H9 (cell line): ENCODE results near the gene SWAP70. TPM values are rescaled to one million over a fixed set of nuclear protein-coding genes. Genes with fewer than 3 reads are reported as not detected.
"Not testable (repeated sequence)": the region's sequence is repeated elsewhere in the genome, so short reads cannot be mapped to it uniquely, and the experiment has no call there.

Source experiments
- DNase-seq: peaks from one replicate; pipeline ENCODE4 v3.0.0-alpha.2; 2017
- H2AFZ ChIP-seq: one replicate; pipeline ENCODE4 v1.6.1; 2013; ENCODE audit warnings: mild to moderate bottlenecking, low read length, control low read depth, moderate library complexity
- H2AK5ac ChIP-seq: 2 replicates; pipeline ENCODE4 v1.6.1; 2013; ENCODE audit warnings: low read length, control low read depth, mixed read lengths; ENCODE audit not compliant: insufficient read length
- H2BK120ac ChIP-seq: one replicate; pipeline ENCODE4 v1.6.1; 2013; ENCODE audit warnings: low read depth, mild to moderate bottlenecking, low read length, control low read depth, inconsistent platforms; ENCODE audit not compliant: poor library complexity, severe bottlenecking
- H2BK12ac ChIP-seq: 2 replicates; pipeline ENCODE4 v1.6.1; 2013; ENCODE audit warnings: low read length, control low read depth, mixed read lengths, low read depth; ENCODE audit not compliant: insufficient read length
- H2BK15ac ChIP-seq: 2 replicates; pipeline ENCODE4 v1.6.1; 2013; ENCODE audit warnings: low read depth, low read length, control low read depth
- H2BK20ac ChIP-seq: one replicate; pipeline ENCODE4 v1.6.1; 2013; ENCODE audit warnings: low read depth, mild to moderate bottlenecking, low read length, control low read depth, inconsistent platforms; ENCODE audit not compliant: poor library complexity, severe bottlenecking
- H2BK5ac ChIP-seq: 2 replicates; pipeline ENCODE4 v1.6.1; 2013; ENCODE audit warnings: low read length, control low read depth, mixed read lengths; ENCODE audit not compliant: insufficient read length
- H3K14ac ChIP-seq: 2 replicates; pipeline ENCODE4 v1.6.1; 2013; ENCODE audit warnings: low read length, control low read depth; ENCODE audit not compliant: insufficient read depth
- H3K18ac ChIP-seq: 2 replicates; pipeline ENCODE4 v1.6.1; 2013; ENCODE audit warnings: low read depth, mild to moderate bottlenecking, mixed read lengths, low read length, control low read depth; ENCODE audit not compliant: insufficient read length
- H3K23ac ChIP-seq: 2 replicates; pipeline ENCODE4 v1.6.1; 2013; ENCODE audit warnings: low read length, control low read depth, mixed read lengths, low read depth; ENCODE audit not compliant: insufficient read length
- H3K23me2 ChIP-seq: 2 replicates; pipeline ENCODE4 v1.6.1; 2013; ENCODE audit warnings: low read depth, mild to moderate bottlenecking, mixed read lengths, low read length, control low read depth; ENCODE audit not compliant: insufficient read length, poor library complexity, severe bottlenecking
- H3K27ac ChIP-seq: 2 replicates; pipeline ENCODE4 v1.5.1; 2013; ENCODE audit warnings: low read length, control low read depth, mixed read lengths, low read depth; ENCODE audit not compliant: insufficient read length
- H3K27me3 ChIP-seq: 2 replicates; pipeline ENCODE4 v1.6.1; 2013; ENCODE audit warnings: low read length, control low read depth, inconsistent platforms; ENCODE audit not compliant: insufficient read depth
- H3K4ac ChIP-seq: 2 replicates; pipeline ENCODE4 v1.6.1; 2013; ENCODE audit warnings: low read depth, mild to moderate bottlenecking, control low read depth, inconsistent platforms, low read length, moderate library complexity
- H3K4me1 ChIP-seq: 2 replicates; pipeline ENCODE4 v1.6.1; 2013; ENCODE audit warnings: low read length, control low read depth, inconsistent platforms; ENCODE audit not compliant: insufficient read depth
- H3K4me2 ChIP-seq: 2 replicates; pipeline ENCODE4 v1.6.1; 2013; ENCODE audit warnings: low read length, control low read depth, mixed read lengths; ENCODE audit not compliant: insufficient read length, insufficient read depth
- H3K56ac ChIP-seq: 2 replicates; pipeline ENCODE4 v1.6.1; 2013; ENCODE audit warnings: low read depth, mild to moderate bottlenecking, mixed read lengths, low read length, control low read depth; ENCODE audit not compliant: insufficient read length
- H3K79me1 ChIP-seq: 2 replicates; pipeline ENCODE4 v1.6.1; 2013; ENCODE audit warnings: low read depth, mild to moderate bottlenecking, moderate library complexity, low read length, control low read depth, inconsistent platforms; ENCODE audit not compliant: insufficient read depth, poor library complexity, severe bottlenecking
- H3K79me2 ChIP-seq: 2 replicates; pipeline ENCODE4 v1.6.1; 2013; ENCODE audit warnings: low read length, control low read depth, inconsistent platforms; ENCODE audit not compliant: insufficient read depth
- H3K9ac ChIP-seq: 2 replicates; pipeline ENCODE4 v1.6.1; 2013; ENCODE audit warnings: low read length, control low read depth, mixed read lengths; ENCODE audit not compliant: insufficient read length; ENCODE audit errors: extremely low read depth
- H3K9me3 ChIP-seq: one replicate; pipeline ENCODE4 v1.6.1; 2013; ENCODE audit warnings: low read depth, low read length, inconsistent platforms; ENCODE audit not compliant: control insufficient read depth
- H3T11ph ChIP-seq: one replicate; pipeline ENCODE4 v1.6.1; 2013; ENCODE audit warnings: mild to moderate bottlenecking, low read length, control low read depth, inconsistent platforms
- H4K20me1 ChIP-seq: one replicate; pipeline ENCODE4 v1.6.1; 2013; ENCODE audit not compliant: control insufficient read depth, insufficient read length, insufficient read depth
- H4K5ac ChIP-seq: 2 replicates; pipeline ENCODE4 v1.6.1; 2013; ENCODE audit warnings: low read depth, mild to moderate bottlenecking, mixed read lengths, low read length, control low read depth; ENCODE audit not compliant: insufficient read length
- H4K8ac ChIP-seq: replicated peaks from 2 replicates; pipeline ENCODE4 v1.6.1; 2013; ENCODE audit warnings: low read length, control low read depth, mixed read lengths, low read depth; ENCODE audit not compliant: insufficient read length
- H4K91ac ChIP-seq: 2 replicates; pipeline ENCODE4 v1.6.1; 2013; ENCODE audit warnings: low read depth, mild to moderate bottlenecking, moderate library complexity, mixed read lengths, low read length, control low read depth; ENCODE audit not compliant: insufficient read length
- H3K27ac Mint-ChIP-seq, 3 experiments: 2 replicates in 2 of 3; 3 replicates in 1 of 3; pipeline ENCODE4 v1.8.0; 2020 to 2021; ENCODE audit warnings: mixed read lengths in 3 of 3, mild to moderate bottlenecking in 1 of 3, moderate library complexity in 1 of 3
- H3K27me3 Mint-ChIP-seq: 2 replicates; pipeline ENCODE4 v1.8.0; 2021; ENCODE audit warnings: low read depth, mild to moderate bottlenecking, moderate library complexity, mixed read lengths
- H3K36me3 Mint-ChIP-seq, 3 experiments: 2 replicates in 2 of 3; 3 replicates in 1 of 3; pipeline ENCODE4 v1.8.0; 2020 to 2021; ENCODE audit warnings: low read depth in 3 of 3, mixed read lengths in 3 of 3; ENCODE audit not compliant: insufficient read depth in 1 of 3
- H3K4me1 Mint-ChIP-seq, 2 experiments: 2 replicates each; pipeline ENCODE4 v1.8.0; 2020; ENCODE audit warnings: mixed read lengths in 2 of 2
- H3K4me3 Mint-ChIP-seq, 2 experiments: 2 replicates in 1 of 2; 3 replicates in 1 of 2; pipeline ENCODE4 v1.8.0; 2020 to 2021; ENCODE audit warnings: mild to moderate bottlenecking in 2 of 2, mixed read lengths in 2 of 2, moderate library complexity in 1 of 2
- H3K9me3 Mint-ChIP-seq, 2 experiments: 2 replicates in 1 of 2; 3 replicates in 1 of 2; pipeline ENCODE4 v1.8.0; 2020; ENCODE audit warnings: mild to moderate bottlenecking in 2 of 2, mixed read lengths in 2 of 2, moderate library complexity in 1 of 2
- WGBS: extraction: QIAGEN DNeasy Blood & Tissue Kit; methylation state at CpG from one replicate; pipeline ENCODE4 v1.1.7; 2013; ENCODE audit warnings: missing lambda C conversion rate, low lambda C conversion rate, mixed read lengths; ENCODE audit not compliant: insufficient read length; ENCODE audit errors: extremely low coverage; 5-methylcytosine and 5-hydroxymethylcytosine counted together
- total RNA-seq: library from RNA; stranded (reverse); gene quantifications from 2 replicates; pipeline ENCODE4 v1.2.1, GENCODE V29; 2021
- TF ChIP-seq, protein P1 (sequence below): fragments of 200-600 bp; sonication (generic); conservative IDR thresholded peaks from 3 replicates; pipeline ENCODE4 v1.8.0; 2021; ENCODE audit warnings: antibody characterized with exemption, mild to moderate bottlenecking

The SWAP70 gene
- total RNA-seq, 1 experiment from 2014 or later = 34.4 TPM

DNA sequence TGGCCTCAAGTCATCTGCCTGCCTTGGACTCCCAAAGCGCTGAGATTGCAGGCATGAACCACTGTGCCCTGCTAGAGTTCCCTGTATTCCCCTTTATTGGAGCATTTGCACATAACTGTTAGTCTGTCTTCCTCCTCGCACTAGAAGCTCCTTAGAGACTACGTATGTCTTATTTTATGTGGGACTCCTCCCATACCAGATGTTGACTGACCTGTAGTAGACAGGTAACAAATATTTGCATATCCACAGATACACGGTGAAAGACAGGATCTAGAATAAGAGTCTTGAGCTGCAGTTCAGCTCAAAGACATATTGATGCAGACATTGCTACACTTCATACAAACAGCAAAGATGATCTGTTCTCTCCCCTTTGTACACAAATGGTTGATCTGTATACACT is 40.7 kb downstream of the SWAP70 start:
- H3K14ac ChIP-seq = no peak overlapping the region
- no peak overlapping the region for H4K91ac ChIP-seq
- no peaks in the 10 kb centered on the region for H3K27me3 Mint-ChIP-seq
- H2BK5ac ChIP-seq = no peak overlapping the region
- H3K4ac ChIP-seq = no peak overlapping the region
- no peak overlapping the region for H3K18ac ChIP-seq
- H2AFZ ChIP-seq = no peak overlapping the region
- H3K9ac ChIP-seq = no peak overlapping the region
- H2AK5ac ChIP-seq = no peak overlapping the region
- no peak overlapping the region for H4K8ac ChIP-seq
- H3K23me2 ChIP-seq = no peaks in the 10 kb centered on the region
- peaks cover 0 to 3% (median 0%) of the 10 kb centered on the region in 3 experiments; a peak in 2 of 7 replicates for H3K36me3 Mint-ChIP-seq
- H3K79me2 ChIP-seq = peaks cover 4% of the 10 kb centered on the region; the same call in 1 of the 2 replicates
- H3T11ph ChIP-seq = no peak overlapping the region
- no peak overlapping the region for H2BK12ac ChIP-seq
- no peak overlapping the region for H3K56ac ChIP-seq
- WGBS = no CpG with 5 or more reads among the region's 4 CpGs
- H3K9me3 ChIP-seq = no peaks in the 10 kb centered on the region
- H3K9me3 Mint-ChIP-seq = no peaks in the 10 kb centered on the region
- DNase-seq = no peak
- H2BK120ac ChIP-seq = no peak overlapping the region
- no peak overlapping the region for H2BK15ac ChIP-seq
- H3K4me1 ChIP-seq = no peaks in the 10 kb centered on the region
- H3K27ac Mint-ChIP-seq = no peak overlapping the region
- H4K5ac ChIP-seq = no peak overlapping the region
- H3K79me1 ChIP-seq = peaks cover 3% of the 10 kb centered on the region
- no peaks in the 10 kb centered on the region for H4K20me1 ChIP-seq
- no peak overlapping the region for H3K4me2 ChIP-seq
- no peak overlapping the region for H2BK20ac ChIP-seq
- no peak overlapping the region for H3K4me3 Mint-ChIP-seq
- TF ChIP-seq, protein P1, sequence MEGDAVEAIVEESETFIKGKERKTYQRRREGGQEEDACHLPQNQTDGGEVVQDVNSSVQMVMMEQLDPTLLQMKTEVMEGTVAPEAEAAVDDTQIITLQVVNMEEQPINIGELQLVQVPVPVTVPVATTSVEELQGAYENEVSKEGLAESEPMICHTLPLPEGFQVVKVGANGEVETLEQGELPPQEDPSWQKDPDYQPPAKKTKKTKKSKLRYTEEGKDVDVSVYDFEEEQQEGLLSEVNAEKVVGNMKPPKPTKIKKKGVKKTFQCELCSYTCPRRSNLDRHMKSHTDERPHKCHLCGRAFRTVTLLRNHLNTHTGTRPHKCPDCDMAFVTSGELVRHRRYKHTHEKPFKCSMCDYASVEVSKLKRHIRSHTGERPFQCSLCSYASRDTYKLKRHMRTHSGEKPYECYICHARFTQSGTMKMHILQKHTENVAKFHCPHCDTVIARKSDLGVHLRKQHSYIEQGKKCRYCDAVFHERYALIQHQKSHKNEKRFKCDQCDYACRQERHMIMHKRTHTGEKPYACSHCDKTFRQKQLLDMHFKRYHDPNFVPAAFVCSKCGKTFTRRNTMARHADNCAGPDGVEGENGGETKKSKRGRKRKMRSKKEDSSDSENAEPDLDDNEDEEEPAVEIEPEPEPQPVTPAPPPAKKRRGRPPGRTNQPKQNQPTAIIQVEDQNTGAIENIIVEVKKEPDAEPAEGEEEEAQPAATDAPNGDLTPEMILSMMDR = no peak
- no peaks in the 10 kb centered on the region for H3K27me3 ChIP-seq
- no peak overlapping the region for H3K23ac ChIP-seq
- H3K4me1 Mint-ChIP-seq = peaks cover 12 to 13% of the 10 kb centered on the region in 2 experiments
- H3K27ac ChIP-seq = no peak overlapping the region

DNA sequence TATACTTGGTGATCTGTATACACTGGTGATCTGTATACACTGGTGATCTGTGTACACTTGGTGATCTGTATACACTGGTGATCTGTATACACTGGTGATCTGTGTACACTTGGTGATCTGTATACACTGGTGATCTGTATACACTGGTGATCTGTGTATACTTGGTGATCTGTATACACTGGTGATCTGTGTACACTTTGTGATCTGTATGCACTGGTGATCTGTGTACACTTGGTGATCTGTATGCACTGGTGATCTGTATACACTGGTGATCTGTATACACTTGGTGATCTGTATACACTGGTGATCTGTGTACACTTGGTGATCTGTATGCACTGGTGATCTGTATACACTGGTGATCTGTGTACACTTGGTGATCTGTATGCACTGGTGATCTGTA is 41.5 kb downstream of the SWAP70 start:
- not testable (repeated sequence) for H4K91ac ChIP-seq, H3K27ac ChIP-seq, H3K27me3 ChIP-seq, H2AFZ ChIP-seq, H4K20me1 ChIP-seq, H3K4me1 ChIP-seq, H3K36me3 Mint-ChIP-seq, H3K23me2 ChIP-seq, DNase-seq, H3K4me2 ChIP-seq, H3K14ac ChIP-seq, H2BK12ac ChIP-seq, H3K27me3 Mint-ChIP-seq, H3K9me3 ChIP-seq, H2AK5ac ChIP-seq, H3K56ac ChIP-seq, H3T11ph ChIP-seq, H3K27ac Mint-ChIP-seq, H3K9me3 Mint-ChIP-seq, H2BK20ac ChIP-seq, H4K8ac ChIP-seq, H3K23ac ChIP-seq, H3K4ac ChIP-seq, H4K5ac ChIP-seq, H2BK5ac ChIP-seq, H3K79me2 ChIP-seq, H3K79me1 ChIP-seq, H3K18ac ChIP-seq, H3K9ac ChIP-seq, H2BK15ac ChIP-seq, H2BK120ac ChIP-seq, H3K4me3 Mint-ChIP-seq
- H3K4me1 Mint-ChIP-seq = peaks cover 19 to 20% of the 10 kb centered on the region in 2 experiments
